GM10248 (cell line): Measurements from ENCODE around the gene MARF1.

Source experiments
- CTCF ChIA-PET: fragments of 300-600 bp; sonication (Branson Sonifier 250); formaldehyde crosslinking; extraction: SDS; loops from one replicate; lab custom pipeline; 2021; ENCODE audit warnings: antibody characterized with exemption; lab: Yijun Ruan, JAX
- POLR2A ChIA-PET: fragments of 350-650 bp; sonication (Branson Sonifier 250); formaldehyde crosslinking; extraction: SDS; loops from one replicate; lab custom pipeline; 2020; ENCODE audit warnings: antibody characterized with exemption; lab: Yijun Ruan, JAX
- DNase-seq: peaks from one replicate; pipeline ENCODE4 v3.0.0; 2012; ENCODE audit errors: extremely low spot score
- TF ChIP-seq, protein P1 (sequence below): IDR thresholded peaks from 2 replicates; pipeline ENCODE4 v1.5.1; 2012; ENCODE audit warnings: mild to moderate bottlenecking, low read depth; ENCODE audit errors: extremely low read depth, missing control alignments, control extremely low read depth

MARF1 gene

DNA sequence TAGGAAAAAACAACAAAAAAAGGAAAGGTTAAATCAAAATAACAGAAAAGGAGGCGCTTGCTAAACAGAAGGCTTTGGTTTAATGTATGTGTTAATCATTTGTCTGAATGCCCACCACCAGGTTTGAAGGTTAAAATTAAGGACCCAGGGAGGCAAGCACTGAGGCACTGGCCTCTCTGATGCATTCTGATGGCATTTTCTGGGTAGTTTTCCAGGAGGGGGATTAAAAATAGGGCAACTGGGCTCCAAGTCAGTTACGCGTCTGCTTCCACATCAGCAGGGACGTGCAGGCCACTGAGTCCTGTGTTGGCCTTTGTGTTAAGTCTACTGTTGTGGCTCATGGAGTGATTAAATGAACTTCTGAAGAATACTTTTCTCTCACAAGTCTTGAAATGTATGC lies 26.9 kb downstream of the MARF1 start:
- TF ChIP-seq, protein P1, sequence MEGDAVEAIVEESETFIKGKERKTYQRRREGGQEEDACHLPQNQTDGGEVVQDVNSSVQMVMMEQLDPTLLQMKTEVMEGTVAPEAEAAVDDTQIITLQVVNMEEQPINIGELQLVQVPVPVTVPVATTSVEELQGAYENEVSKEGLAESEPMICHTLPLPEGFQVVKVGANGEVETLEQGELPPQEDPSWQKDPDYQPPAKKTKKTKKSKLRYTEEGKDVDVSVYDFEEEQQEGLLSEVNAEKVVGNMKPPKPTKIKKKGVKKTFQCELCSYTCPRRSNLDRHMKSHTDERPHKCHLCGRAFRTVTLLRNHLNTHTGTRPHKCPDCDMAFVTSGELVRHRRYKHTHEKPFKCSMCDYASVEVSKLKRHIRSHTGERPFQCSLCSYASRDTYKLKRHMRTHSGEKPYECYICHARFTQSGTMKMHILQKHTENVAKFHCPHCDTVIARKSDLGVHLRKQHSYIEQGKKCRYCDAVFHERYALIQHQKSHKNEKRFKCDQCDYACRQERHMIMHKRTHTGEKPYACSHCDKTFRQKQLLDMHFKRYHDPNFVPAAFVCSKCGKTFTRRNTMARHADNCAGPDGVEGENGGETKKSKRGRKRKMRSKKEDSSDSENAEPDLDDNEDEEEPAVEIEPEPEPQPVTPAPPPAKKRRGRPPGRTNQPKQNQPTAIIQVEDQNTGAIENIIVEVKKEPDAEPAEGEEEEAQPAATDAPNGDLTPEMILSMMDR, result no peak

DNA sequence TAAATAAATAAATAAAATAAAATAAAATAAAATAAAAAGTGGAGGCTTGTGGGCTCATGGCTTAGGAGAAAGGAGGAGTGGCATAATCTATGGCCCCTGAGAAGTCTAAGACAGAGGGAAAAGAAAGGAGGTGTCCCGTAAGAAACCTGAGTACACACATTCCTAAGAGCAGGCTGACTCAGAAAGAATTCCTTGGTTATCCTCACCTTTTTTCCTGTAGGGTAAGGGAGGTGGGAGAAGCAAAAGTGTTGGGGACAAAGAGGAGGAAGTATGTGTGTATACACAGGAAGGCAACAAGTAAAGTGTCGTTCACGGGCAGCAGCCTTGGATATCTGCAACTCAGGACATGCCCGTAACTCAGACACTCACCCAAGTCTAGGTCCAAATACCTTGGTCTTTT lies 29.3 kb downstream of the MARF1 start:
- POLR2A ChIA-PET, result no interaction called here

More for the DNA sequence above, 26.9 kb downstream of the MARF1 start:
- ChIA-PET CTCF (no interaction called here), POLR2A (no interaction called here)
- DNase-seq, result no peak

DNA sequence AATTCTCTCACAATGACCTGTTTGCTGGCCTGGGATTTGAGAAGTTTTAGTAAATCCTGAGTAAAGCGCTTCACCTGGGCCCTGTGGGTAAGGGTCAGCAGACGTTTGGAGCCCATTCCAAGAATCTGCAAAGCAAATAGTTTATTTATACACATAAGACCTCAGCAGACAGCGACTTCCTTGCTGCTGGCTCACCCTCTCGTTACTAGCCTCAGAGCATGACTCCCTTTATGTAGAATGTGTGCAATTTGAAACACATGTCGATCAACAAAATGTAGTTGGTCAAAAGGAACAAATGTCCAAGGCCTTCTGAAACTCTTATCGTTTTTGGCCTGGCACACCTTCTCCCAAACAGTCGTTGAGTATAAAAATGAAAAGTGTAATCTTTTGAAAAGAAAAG lies 31.3 kb downstream of the MARF1 start:
- ChIA-PET POLR2A (no interaction called here), CTCF (interaction anchor here (1.3 kb wide), 1 partner anchor 26 kb away, joined by 3 read pairs; no protein-coding TSS in a partner anchor)
- DNase-seq, result no peak
- TF ChIP-seq, protein P1, result no peak

More for the DNA sequence above, 29.3 kb downstream of the MARF1 start:
- CTCF ChIA-PET, result no interaction called here
- TF ChIP-seq, protein P1, result no peak
- no peak for DNase-seq

DNA sequence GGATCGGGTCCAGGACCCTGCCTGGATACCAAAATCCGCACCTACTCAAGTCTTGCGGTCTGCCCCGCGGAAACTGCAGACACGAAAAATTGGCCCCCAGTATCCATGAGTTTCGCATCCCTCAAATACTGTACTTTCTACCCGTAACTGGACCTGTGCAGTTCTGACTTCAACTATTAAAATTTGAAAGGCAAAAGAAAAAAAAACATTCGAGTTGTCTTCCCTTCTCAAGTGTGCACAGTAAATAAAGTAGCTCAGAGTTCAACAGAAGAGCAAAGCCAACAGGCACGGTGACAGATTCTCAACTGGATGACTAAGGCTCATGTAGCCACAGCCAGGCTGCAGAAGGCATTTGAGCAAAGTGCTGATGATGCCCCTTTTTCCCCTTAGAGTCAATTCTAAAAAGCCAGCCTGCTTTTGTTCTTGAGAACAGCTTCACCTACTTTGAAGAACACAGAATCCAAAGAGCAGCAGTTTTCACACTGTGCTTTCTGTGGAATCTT lies 32.5 kb downstream of the MARF1 start:
- DNase-seq, result no peak
- POLR2A ChIA-PET, result no interaction called here
- TF ChIP-seq, protein P1, result no peak
- CTCF ChIA-PET, result no interaction called here

DNA sequence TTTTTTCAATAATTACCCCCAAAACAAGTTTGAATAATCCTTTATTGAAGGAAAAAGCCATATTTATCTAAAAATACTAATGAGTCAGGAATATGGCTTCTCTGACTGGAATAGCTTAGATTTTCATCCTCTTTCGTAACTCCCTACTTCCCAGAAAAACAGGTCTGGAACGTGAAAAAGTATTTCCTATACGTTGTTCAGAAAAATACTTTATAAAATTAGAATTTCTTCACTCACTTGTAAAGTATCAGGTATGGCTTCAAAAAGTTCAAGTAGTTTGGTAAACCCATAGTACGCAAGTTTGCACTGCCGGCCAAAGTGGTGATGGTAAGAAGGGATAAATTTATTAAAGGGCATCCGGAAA lies 33.7 kb downstream of the MARF1 start:
- ChIA-PET CTCF (interaction anchor here (0.8 kb wide), 1 partner anchor 10 kb away, joined by 3 read pairs; no protein-coding TSS in a partner anchor), POLR2A (no interaction called here)
- TF ChIP-seq, protein P1, result no peak
- no peak for DNase-seq

DNA sequence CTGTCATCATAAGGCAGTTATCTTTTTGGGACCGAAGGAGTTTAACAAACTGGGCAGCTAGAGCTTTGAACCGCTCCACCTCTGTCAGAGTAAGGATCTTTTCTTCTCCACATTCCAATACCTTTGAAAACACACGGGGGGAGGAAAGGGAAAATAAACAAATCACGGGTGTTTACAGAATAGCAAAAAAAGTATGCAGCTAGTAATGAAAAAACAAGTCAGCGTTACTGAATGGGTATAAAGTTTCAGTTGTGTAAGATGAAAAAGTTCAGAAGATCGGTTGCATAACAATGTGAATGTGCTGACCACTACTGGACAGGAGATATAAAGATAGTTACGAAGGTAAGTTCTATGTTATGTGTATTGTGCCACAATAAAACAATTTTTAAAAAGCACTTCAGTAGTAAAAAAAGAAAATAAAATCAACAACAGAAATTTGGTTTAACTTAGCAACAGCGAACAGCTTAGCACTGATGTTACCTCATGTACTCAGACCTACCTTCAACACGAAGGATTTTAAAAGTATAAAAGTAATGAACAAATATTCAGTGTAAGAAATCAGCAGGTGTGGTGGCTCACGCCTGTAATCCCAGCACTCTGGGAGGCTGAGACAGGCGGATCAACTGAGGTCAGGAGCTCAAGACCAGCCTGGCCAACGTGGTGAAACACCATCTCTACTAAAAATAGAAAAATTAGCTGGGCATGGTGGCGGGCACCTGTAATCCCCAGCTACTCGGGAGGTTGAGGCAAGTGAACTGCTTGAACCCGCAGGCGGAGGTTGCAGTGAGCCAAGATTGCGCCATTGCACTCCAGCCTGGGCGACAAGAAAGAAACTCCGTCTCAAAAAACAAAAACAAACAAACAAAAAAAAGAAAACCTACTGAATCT lies 34.3 kb downstream of the MARF1 start:
- ChIA-PET POLR2A (no interaction called here), CTCF (interaction anchor here (0.8 kb wide), 1 partner anchor 10 kb away, joined by 3 read pairs; no protein-coding TSS in a partner anchor)
- no peak for DNase-seq
- TF ChIP-seq, protein P1, result no peak
